ENCODE data around the gene CAPN5. TPM values are rescaled to one million over a fixed set of nuclear protein-coding genes. Genes with fewer than 3 reads are reported as not detected.

CAPN5 gene
- total and polyA plus RNA-seq, 4 experiments from 2014 or later: 1.4 to 2.6 (median 1.7) TPM

Other genes with a start within 250 kb of the CAPN5 start
- 1 to 10 TPM; 5.7 to 6.8 TPM for gene ACER3, start 206.1 kb upstream of the CAPN5 start, total RNA-seq
- gene ACER3, start 206.1 kb upstream of the CAPN5 start, polyA plus RNA-seq: 1 to 10 TPM; 2.9 to 4.4 TPM
- not detected for gene B3GNT6, start 32.6 kb upstream of the CAPN5 start, total RNA-seq
- gene B3GNT6, start 32.6 kb upstream of the CAPN5 start, polyA plus RNA-seq: not detected
- under 1 TPM in 1 of 2 experiments, not detected in 1; 0.79 TPM for gene OMP, start 35.9 kb downstream of the CAPN5 start, total RNA-seq
- not detected for gene OMP, start 35.9 kb downstream of the CAPN5 start, polyA plus RNA-seq
- gene MYO7A, start 61.3 kb downstream of the CAPN5 start, total RNA-seq: under 1 TPM; 0.20 to 0.47 TPM
- under 1 TPM in 1 of 2 donors, not detected in 1; 0.24 TPM for gene MYO7A, start 61.3 kb downstream of the CAPN5 start, polyA plus RNA-seq
- gene GDPD4, start 234.7 kb downstream of the CAPN5 start, total RNA-seq: not detected
- not detected for gene GDPD4, start 234.7 kb downstream of the CAPN5 start, polyA plus RNA-seq